NCI-H2227 (cell line): ENCODE data around the gene ATP6V0A4.
"Not testable (repeated sequence)": the region's sequence is repeated elsewhere in the genome, so short reads cannot be mapped to it uniquely, and the experiment has no call there.

Experiments used
- DNase-seq: peaks from one replicate; lab custom pipeline; 2025; ENCODE audit not compliant: unreplicated experiment; lab: John Stamatoyannopoulos, UW

ATP6V0A4 gene

GRCh38 chr7:138705167-138705566 is 92.8 kb downstream of the ATP6V0A4 start:
- DNase-seq = no peak

DNA sequence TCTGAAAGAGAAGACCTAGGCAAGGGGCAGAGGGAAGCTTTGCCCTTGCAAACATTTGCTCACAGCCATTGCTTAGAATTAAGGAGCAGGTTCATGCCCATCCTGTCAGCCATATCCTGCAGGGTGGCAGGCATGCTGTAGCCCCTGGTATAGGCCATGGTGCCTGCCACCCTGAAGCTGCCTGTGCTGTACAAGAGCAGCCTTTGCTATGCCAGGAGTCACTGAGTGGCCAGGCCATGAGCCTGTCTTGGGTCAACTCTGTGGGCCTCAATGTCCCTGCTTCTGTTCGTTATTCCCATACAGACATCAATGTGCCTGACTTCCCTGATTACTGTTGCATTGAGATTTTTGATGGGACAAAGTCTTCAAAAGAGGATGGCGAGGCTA is 96.5 kb downstream of the ATP6V0A4 start:
- DNase-seq = no peak

DNA sequence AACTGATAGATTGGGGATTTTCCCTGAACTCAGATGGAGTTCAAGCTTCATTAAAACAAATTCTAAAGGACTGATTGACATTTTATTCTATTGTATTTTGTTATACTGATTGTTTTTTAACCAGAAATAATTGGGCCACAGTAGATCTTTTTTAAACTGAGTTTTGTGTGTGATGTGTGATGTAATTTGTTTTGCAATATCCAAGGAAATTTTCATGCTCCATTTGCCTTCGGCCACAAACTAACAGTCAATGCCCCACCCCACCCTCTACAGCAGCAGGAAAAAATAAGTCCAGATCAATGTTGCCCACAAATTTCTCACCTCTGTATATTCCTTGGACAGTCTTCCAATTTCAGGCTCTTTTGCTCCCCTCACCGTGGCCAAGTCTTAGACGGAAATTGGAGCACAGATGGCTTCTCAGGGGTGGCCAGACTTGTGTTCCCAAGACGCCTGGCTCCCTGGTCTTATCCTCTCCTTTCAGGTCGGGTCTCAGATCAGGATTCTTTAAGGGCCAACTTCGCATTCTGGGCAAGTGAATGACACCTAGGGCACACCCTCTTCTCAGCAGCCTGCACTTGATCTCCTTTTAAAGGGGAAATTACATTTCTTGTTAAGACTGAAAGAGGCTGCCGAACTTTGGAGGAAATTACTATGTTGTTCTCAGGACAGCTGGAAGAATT is 97.0 kb downstream of the ATP6V0A4 start, which contains the start of gene SVOPL:
SVOPL (minus strand) TSS at position 506 of the 680 bp plus-strand sequence. CDS start 22,317 bp downstream, outside the sequence.
- no peak for DNase-seq

DNA sequence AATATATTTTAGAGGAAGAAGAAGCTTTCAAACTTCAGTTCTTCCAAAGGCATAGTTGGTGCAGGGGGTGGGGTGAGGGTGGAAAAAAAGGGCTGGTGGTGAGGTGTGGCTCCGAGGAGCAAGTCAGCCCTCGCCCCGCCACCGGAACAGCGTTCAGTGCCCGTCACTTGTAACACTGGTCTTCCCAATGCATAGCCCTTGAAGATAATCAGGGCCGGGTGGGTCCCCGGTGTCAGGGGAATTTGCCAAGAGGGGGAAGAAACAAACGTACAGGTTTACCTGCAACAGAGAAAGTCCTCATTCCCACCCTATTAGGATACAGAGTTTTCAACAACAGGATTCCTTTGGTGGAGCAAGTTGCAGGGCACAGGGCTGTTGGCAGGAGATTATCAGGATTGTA is 98.3 kb downstream of the ATP6V0A4 start:
- DNase-seq = no peak

- no peak for DNase-seq
Observed at GRCh38 chr7:138698281-138698680, 99.7 kb downstream of the ATP6V0A4 start.

DNA sequence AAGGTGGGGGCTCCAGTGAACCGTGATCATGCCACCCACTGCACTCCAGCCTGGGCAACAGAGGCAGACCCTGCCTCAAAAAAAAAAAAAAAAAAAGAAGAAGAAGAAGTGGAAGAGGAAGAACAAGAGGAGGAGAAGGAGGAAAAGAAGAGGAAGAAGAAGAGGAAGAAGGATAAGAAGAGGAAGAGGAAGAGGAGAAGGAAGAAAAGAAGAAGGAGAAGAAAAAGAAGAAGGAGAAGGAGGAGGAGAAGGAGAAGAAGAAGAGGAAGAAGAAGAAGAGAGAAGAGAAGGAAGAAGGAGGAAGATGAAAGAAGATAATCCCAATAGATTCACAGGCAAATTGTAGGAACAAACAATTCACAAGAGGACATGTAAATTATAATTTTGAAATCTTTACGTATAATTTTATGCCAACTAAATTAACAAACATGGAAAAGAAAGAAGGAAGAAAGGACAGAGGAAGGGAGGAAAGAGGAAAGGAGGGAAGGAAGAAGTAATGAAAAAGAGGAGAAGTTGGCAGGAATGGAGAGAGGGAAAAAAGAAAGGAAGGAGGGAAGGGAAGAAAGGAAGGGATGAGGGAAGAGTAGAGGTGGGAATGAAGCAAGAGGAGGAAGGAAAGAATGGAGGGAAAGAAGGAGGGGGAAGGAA is 100.3 kb downstream of the ATP6V0A4 start:
- DNase-seq = no peak

GRCh38 chr7:138695776-138696175 is 102.2 kb downstream of the ATP6V0A4 start:
- not testable (repeated sequence) for DNase-seq

DNA sequence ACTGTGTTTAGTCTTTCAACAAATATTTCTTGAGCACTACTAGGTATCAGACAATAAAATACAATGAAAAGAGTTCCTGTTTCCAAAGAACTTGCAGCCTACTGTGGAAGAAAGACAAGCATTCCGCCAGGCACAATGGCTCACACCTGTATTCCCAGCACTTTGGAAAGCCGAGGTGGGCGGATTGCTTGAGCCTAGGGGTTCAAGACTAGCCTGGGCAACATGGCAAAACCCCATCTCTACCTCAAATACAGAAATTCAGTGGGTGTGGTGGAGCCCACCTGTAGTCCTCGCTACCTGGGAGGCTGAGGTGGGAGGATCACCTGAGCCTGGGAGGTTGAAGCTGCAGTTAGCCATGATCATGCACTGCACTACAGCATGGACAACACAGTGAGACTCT is 102.9 kb downstream of the ATP6V0A4 start:
- no peak for DNase-seq

- DNase-seq = no peak
Observed at GRCh38 chr7:138691178-138691577, 106.8 kb downstream of the ATP6V0A4 start.

DNA sequence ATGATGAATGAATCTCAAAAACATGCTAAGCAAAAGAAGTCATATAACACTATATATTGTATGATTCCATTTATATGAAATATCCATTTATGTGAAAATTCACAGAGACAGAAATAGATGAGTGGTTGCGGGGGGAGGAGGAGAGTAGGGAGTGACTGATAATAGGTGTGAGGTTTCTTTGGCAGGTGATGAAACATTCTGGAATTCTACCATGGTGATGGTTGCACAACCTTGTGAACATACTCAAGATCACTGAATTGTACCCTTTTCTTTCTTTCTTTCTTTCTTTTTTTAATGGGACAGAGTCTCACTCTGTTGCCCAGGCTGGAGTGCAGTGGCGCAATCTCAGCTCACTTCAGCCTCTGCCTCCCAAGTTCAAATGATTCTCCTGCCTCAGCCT is 107.5 kb downstream of the ATP6V0A4 start:
- DNase-seq = no peak

- DNase-seq = not testable (repeated sequence)
Observed at GRCh38 chr7:138688037-138688436, 110.0 kb downstream of the ATP6V0A4 start.

GRCh38 chr7:138684340-138684739 is 113.7 kb downstream of the ATP6V0A4 start:
- no peak for DNase-seq

DNA sequence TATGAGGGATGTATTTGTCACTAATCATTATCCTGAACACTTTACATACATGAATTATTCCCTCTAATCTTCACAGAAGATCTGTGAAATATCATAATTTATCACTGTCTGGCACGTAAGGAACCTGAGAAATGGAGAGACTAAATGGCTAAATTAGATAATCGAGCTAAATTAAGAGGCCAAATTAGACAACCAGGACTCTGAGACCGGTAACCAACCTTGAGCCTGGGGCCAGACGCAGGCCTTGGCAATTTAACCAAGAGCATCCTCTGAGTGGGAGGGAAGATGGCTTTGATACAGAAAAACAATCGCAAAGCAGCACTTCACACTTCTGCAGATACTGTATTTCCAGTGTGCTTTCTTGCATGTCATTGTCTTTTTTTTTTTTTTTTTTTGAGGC is 118.2 kb downstream of the ATP6V0A4 start:
- no peak for DNase-seq

DNA sequence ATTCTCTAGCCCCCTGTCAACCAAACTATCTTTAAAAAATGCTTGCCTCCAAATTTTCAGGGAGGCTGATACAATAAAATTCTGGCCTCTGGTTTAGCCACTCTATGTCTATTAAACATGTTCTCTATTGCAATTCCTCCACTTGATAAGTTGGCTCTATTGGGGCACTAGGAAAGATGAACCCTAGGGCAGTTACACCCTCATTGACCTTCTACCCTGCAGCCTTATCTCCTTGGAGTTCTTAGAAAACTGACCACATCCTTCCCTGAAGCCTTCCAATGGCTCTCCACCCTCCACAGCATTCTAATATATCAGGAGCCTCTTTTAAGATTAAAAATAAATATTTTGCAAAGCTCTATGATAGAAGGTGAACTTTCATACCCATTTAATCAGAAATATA is 127.4 kb downstream of the ATP6V0A4 start:
- no peak for DNase-seq

DNA sequence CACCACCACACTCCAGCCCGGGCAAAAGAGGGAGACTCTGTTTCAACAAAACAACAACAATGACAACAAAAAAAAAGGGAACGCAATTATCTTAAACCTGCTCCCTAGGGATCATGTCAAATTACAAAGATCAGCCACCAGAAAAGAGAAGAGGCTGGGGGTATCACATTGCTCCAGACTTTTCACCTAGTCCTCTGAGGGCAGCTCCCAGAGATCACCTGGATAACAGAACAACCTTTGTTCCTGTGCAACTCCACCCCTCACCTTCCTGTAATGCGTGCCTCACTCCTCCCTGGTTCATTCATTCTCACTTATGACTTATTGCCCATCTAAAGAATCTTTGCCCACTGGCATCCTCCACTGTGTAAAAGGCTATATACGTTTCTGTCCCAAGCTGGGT is 128.6 kb downstream of the ATP6V0A4 start:
- no peak for DNase-seq

- no peak for DNase-seq
Observed at GRCh38 chr7:138668946-138669345, 129.1 kb downstream of the ATP6V0A4 start.

GRCh38 chr7:138668229-138668596 is 129.8 kb downstream of the ATP6V0A4 start:
- no peak for DNase-seq

GRCh38 chr7:138667535-138668228 is 130.3 kb downstream of the ATP6V0A4 start:
- no peak for DNase-seq

GRCh38 chr7:138666385-138666784 is 131.6 kb downstream of the ATP6V0A4 start:
- DNase-seq = no peak

GRCh38 chr7:138665669-138666140 is 132.3 kb downstream of the ATP6V0A4 start:
- DNase-seq = no peak

GRCh38 chr7:138665249-138665648 is 132.7 kb downstream of the ATP6V0A4 start:
- no peak for DNase-seq
